Stimulated activated CD8-positive, alpha-beta memory T cell treated with anti-CD3 and anti-CD28 coated beads, Interleukin-15, amount 100 ng/mL, for 48 hours (primary cell): Measurements from ENCODE around the gene C17orf78.
"Not testable (repeated sequence)": the region's sequence is repeated elsewhere in the genome, so short reads cannot be mapped to it uniquely, and the experiment has no call there.

ENCODE experiments used
- DNase-seq, 2 donors: peaks; one replicate each; pipeline ENCODE4 v3.0.0-alpha.2; 2020; ENCODE audit warnings: low read depth in 2 of 2

C17orf78 gene

DNA sequence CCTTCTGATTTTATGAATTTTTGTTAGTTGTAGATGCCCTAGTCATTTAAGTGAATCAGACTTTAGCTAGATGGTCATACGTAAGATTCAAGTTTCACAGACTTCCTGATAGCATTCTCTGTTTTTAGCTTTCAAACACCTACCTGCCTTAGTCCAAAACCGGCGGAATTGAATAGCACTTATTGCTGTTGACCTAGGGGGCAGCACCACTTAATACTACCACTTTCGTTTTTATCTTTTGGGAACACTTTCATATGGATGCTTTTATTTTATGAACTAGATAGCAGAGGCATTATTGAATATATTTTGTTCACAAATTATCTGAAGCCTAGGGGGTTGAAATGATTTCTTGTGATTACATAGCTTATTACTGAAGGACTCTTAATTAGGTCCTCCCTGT, 62.4 kb downstream of the C17orf78 start:
- DNase-seq, result no peak

DNA sequence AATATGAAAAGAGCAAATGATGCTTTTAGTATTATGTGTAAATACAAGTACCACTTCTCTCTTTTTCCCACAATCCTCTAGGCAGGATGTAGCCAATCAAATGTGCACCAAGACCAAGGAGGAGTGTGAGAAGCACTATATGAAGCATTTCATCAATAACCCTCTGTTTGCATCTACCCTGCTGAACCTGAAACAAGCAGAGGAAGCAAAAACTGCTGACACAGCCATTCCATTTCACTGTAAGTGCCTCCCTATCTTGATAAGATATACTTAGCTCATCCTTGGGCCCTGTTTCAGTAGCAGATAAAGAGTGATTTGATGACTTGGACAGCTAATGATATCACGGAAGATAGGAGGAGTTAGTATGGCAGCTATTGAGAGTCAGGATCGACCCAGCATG, 64.6 kb downstream of the C17orf78 start:
- DNase-seq, result no peak

DNA sequence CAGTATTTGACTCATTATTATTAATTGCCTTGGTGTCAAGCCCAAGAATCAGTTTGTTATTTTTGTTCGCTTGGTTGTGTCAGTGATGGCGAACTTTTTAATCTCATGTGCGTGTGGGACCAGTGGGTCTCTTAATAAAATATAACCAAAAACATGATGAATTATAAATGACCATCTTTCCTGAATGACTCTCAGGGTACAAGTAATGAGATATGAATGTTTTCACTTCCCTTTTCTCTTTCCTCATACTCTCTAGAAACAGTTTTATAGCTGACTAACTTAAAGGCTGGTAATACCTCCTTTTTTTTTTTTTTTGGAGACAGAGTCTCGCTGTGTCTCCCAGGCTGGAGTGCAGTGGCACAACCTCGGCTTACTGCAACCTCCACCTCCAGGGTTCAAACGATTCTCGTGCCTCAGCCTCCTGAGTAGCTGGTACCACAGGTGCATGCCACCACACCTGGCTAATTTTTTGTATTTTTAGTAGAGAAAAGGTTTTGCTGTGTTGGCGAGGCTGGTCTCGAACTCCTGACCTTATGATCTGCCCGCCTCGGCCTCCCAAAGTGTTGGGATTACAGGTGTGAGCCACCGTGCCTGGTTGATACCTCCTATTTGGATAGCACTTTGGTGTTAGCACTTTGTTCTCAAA, 65.7 kb downstream of the C17orf78 start:
- DNase-seq, result not testable (repeated sequence)
